GM18499 (cell line): Measurements from ENCODE around the gene KHNYN.
A peak's percentile ranks its signal among the peaks of the same experiment; 100 is the strongest.
"Not testable (repeated sequence)": the region's sequence is repeated elsewhere in the genome, so short reads cannot be mapped to it uniquely, and the experiment has no call there.

Source experiments
- ATAC-seq: cut with Tn5 transposase; IDR thresholded peaks from one replicate; pipeline ENCODE4 v1.9.1; 2021; ENCODE audit warnings: moderate number of reproducible peaks; ENCODE audit not compliant: insufficient read depth, unreplicated experiment

KHNYN gene

GRCh38 chr14:24436355-24437019, 6.7 kb downstream of the KHNYN start:
- ATAC-seq = no peak

- no peak for ATAC-seq
Observed at GRCh38 chr14:24437020-24437735, 7.4 kb downstream of the KHNYN start.

GRCh38 chr14:24437736-24438067, 7.9 kb downstream of the KHNYN start:
- no peak for ATAC-seq

GRCh38 chr14:24438223-24439097, 8.7 kb downstream of the KHNYN start:
- ATAC-seq = no peak

- ATAC-seq = no peak
Observed at GRCh38 chr14:24439257-24439656, 9.5 kb downstream of the KHNYN start.

- ATAC-seq = no peak
Observed at GRCh38 chr14:24439830-24440605, 10.3 kb downstream of the KHNYN start.

GRCh38 chr14:24440606-24441399, 11.0 kb downstream of the KHNYN start:
- ATAC-seq = no peak

- ATAC-seq = no peak
Observed at GRCh38 chr14:24441485-24441884, 11.7 kb downstream of the KHNYN start.

- ATAC-seq = no peak
Observed at GRCh38 chr14:24441904-24442239, 12.1 kb downstream of the KHNYN start.

- ATAC-seq = peak; percentile 90
Observed at GRCh38 chr14:24442240-24443052, 12.7 kb downstream of the KHNYN start, which contains the start of gene SDR39U1. Gene SDR39U1, minus strand, starts transcription at chr14:24442776. Its CDS starts 7 bp downstream, at chr14:24442769.

GRCh38 chr14:24443053-24443665, 13.4 kb downstream of the KHNYN start:
- ATAC-seq = no peak

GRCh38 chr14:24450828-24451227, 21.1 kb downstream of the KHNYN start:
- ATAC-seq = not testable (repeated sequence)

- ATAC-seq = no peak
Observed at GRCh38 chr14:24456980-24457379, 27.2 kb downstream of the KHNYN start.

GRCh38 chr14:24458736-24459135, 29.0 kb downstream of the KHNYN start:
- ATAC-seq = no peak

- ATAC-seq = no peak
Observed at GRCh38 chr14:24459331-24459730, 29.6 kb downstream of the KHNYN start.

GRCh38 chr14:24461336-24461735, 31.6 kb downstream of the KHNYN start:
- no peak for ATAC-seq

- ATAC-seq = no peak
Observed at GRCh38 chr14:24463017-24463883, 33.5 kb downstream of the KHNYN start.
